ENCODE measurements around the gene KIAA0513.

DNA sequence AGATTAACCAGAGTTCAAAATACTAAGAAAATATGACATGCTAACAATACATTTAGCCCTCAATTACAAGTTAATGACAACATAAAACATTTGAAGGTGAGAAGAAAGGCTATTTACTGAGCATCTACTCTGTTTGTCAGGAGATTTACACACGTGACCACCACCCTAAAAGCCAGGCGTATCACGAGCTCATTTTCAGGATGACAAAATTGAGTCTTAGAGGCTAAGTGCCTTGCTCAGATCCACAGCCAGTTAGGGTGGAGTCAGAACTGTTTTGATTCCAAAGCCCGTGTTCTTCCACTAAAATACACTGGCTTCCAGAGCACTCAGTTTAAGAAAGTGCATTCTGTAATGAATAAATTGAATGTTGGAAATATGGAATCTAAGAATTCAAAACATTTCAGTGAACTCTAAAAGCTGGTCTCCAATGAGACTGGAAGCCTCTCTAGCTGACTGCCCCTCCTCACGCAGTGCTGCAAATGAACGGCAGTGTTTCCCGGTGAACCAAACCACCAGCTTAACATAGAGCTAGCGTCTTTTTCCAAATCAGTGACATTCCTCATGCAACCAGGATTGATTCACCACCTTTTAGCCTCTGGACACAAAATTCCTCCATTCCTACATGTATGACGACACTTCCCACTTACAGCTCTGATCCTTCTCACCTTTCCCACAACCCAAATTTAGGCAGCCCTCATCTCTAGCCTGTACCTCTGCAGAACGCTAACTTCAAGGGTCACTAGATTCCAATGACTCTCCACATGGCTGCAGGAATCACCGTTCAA, 22.1 kb upstream of the KIAA0513 start:
- TF ChIP-seq, protein P1, sequence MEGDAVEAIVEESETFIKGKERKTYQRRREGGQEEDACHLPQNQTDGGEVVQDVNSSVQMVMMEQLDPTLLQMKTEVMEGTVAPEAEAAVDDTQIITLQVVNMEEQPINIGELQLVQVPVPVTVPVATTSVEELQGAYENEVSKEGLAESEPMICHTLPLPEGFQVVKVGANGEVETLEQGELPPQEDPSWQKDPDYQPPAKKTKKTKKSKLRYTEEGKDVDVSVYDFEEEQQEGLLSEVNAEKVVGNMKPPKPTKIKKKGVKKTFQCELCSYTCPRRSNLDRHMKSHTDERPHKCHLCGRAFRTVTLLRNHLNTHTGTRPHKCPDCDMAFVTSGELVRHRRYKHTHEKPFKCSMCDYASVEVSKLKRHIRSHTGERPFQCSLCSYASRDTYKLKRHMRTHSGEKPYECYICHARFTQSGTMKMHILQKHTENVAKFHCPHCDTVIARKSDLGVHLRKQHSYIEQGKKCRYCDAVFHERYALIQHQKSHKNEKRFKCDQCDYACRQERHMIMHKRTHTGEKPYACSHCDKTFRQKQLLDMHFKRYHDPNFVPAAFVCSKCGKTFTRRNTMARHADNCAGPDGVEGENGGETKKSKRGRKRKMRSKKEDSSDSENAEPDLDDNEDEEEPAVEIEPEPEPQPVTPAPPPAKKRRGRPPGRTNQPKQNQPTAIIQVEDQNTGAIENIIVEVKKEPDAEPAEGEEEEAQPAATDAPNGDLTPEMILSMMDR (IDR thresholded peaks at IDR 0.05) = no peak
- TF ChIP-seq POLR2A (IDR thresholded peaks at IDR 0.05) = no peak

All from heart left ventricle (tissue), 13 donors.